H1 (cell line): Measurements from ENCODE around the gene CELSR1.

Source experiments
- BCL11A ChIP-seq, 2 experiments: IDR thresholded peaks; one replicate each; pipeline ENCODE4 v1.6.1; 2011; ENCODE audit warnings: low read depth in 2 of 2, low read length in 2 of 2, mild to moderate bottlenecking in 2 of 2
- CEBPB ChIP-seq: IDR thresholded peaks from 2 replicates; pipeline ENCODE4 v1.6.1; 2012; ENCODE audit warnings: low read depth, low read length
- RAD21 ChIP-seq, 2 experiments: IDR thresholded peaks in 1 of 2; conservative IDR thresholded peaks in 1 of 2; 2 replicates each; pipeline ENCODE4 v1.6.1; 2011; ENCODE audit warnings: low read depth in 2 of 2, low read length in 2 of 2, improper control_type of control experiment in 1 of 2, inconsistent platforms in 1 of 2, mild to moderate bottlenecking in 1 of 2, moderate library complexity in 1 of 2
- TBP ChIP-seq: IDR thresholded peaks from 2 replicates; pipeline ENCODE4 v1.6.1; 2011; ENCODE audit warnings: low read depth, low read length, improper control_type of control experiment
- TF ChIP-seq, protein P1 (sequence below), 3 experiments: IDR thresholded peaks; 1 replicate in 2 of 3; 2 replicates in 1 of 3; pipeline versions ENCODE4 v1.5.1 to v1.6.1; 2011; ENCODE audit warnings: low read length in 3 of 3, mild to moderate bottlenecking in 3 of 3, inconsistent platforms in 2 of 3, low read depth in 1 of 3, moderate library complexity in 1 of 3; ENCODE audit not compliant: insufficient read depth in 1 of 3; ENCODE audit errors: control extremely low read depth in 1 of 3
- TF ChIP-seq, protein P2 (sequence below): IDR thresholded peaks from 2 replicates; pipeline ENCODE4 v1.6.1; 2012; ENCODE audit warnings: inconsistent platforms

DNA sequence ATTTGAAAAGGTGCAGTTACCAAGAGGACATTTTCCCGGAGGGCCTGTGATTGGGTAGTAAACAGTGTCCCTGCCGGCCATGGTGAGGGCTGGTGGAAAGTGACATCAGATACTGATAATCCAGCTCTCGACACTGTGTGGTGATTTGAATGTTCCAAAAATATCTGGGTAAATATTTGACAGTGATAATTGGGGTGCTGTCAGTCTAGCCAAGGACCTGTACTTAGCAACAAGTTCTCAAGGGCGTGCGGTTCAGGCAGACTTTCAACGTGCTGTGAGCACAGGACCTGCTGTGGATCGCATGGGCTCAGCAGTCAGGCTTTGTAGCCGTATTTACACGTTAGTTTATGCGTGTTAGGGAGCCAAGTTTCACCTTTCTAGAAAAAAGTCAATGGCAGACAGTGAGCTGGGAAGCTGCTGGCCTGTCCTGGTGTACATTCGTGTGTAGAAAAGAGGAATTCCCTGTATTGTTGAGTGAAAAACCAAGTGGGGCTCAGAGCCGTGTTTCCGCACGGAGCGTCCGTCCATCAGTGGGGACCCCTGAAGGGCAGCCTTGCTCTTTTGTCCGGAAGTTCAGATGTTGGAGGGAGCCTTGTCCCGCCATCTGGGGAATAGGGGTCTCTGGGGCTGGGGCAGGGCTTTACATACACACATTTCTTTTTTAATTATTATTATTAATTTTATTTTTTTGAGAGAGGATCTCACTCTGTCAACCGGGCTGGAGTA lies 190.6 kb downstream of the CELSR1 start:
- no peak for TF ChIP-seq RAD21 (IDR thresholded peaks at IDR 0.05 in 1 of 2, conservative IDR thresholded peaks at IDR 0.05 in 1 of 2; ENCODE audit: low read depth in 2 of 2, low read length in 2 of 2)
- no peak for TF ChIP-seq TBP
- TF ChIP-seq, protein P1, sequence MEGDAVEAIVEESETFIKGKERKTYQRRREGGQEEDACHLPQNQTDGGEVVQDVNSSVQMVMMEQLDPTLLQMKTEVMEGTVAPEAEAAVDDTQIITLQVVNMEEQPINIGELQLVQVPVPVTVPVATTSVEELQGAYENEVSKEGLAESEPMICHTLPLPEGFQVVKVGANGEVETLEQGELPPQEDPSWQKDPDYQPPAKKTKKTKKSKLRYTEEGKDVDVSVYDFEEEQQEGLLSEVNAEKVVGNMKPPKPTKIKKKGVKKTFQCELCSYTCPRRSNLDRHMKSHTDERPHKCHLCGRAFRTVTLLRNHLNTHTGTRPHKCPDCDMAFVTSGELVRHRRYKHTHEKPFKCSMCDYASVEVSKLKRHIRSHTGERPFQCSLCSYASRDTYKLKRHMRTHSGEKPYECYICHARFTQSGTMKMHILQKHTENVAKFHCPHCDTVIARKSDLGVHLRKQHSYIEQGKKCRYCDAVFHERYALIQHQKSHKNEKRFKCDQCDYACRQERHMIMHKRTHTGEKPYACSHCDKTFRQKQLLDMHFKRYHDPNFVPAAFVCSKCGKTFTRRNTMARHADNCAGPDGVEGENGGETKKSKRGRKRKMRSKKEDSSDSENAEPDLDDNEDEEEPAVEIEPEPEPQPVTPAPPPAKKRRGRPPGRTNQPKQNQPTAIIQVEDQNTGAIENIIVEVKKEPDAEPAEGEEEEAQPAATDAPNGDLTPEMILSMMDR (IDR thresholded peaks at IDR 0.05; ENCODE audit: control extremely low read depth in 1 of 3, insufficient read depth in 1 of 3, low read depth in 1 of 3, low read length in 3 of 3), result no peak
- TF ChIP-seq CEBPB, result no peak
- TF ChIP-seq, protein P2, sequence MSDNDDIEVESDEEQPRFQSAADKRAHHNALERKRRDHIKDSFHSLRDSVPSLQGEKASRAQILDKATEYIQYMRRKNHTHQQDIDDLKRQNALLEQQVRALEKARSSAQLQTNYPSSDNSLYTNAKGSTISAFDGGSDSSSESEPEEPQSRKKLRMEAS, result no peak
- no peak for TF ChIP-seq BCL11A (IDR thresholded peaks at IDR 0.05; ENCODE audit: low read depth in 2 of 2, low read length in 2 of 2)
